Body of pancreas (tissue), 4 donors: ENCODE measurements around the gene CCDC6. TPM values are rescaled to one million over a fixed set of nuclear protein-coding genes. Genes with fewer than 3 reads are reported as not detected.

Experiments used
- ATAC-seq: fragments of 150-250 bp; one replicate; pipeline ENCODE4 v1.9.1; 2016
- DNase-seq, 4 donors: peaks; one replicate each; pipeline ENCODE4 v3.0.0-alpha.2; 2019
- H3K27ac ChIP-seq, 4 donors: fragments of 200-600 bp; sonication (generic); 1 replicate in 3 of 4; 2 replicates in 1 of 4; pipeline versions ENCODE4 v1.5.1 to v1.6.1; 2016 to 2019; ENCODE audit warnings: mild to moderate bottlenecking in 1 of 4, mixed read lengths in 1 of 4, moderate library complexity in 1 of 4
- H3K27me3 ChIP-seq, 2 donors: fragments of 200-600 bp; sonication (generic); one replicate each; pipeline ENCODE4 v1.6.0; 2016; ENCODE audit warnings: mild to moderate bottlenecking in 1 of 2
- H3K36me3 ChIP-seq, 2 donors: fragments of 200-600 bp; sonication (generic); replicated peaks in 1 of 2; 2 replicates each; pipeline ENCODE4 v1.5.1; 2016; ENCODE audit warnings: low read depth in 2 of 2; ENCODE audit not compliant: insufficient read depth in 1 of 2
- H3K4me1 ChIP-seq: fragments of 200-600 bp; sonication (generic); one replicate; pipeline ENCODE4 v1.6.0; 2016
- H3K4me3 ChIP-seq, 2 donors: fragments of 200-600 bp; sonication (generic); 1 replicate in 1 of 2; 2 replicates in 1 of 2; pipeline ENCODE4 v1.5.1; 2016 to 2019
- H3K9me3 ChIP-seq, 3 donors: fragments of 200-600 bp; sonication (generic); 1 replicate in 2 of 3; 2 replicates in 1 of 3; pipeline ENCODE4 v1.5.1; 2016
- POLR2A ChIP-seq, 3 donors: fragments of 450-650 bp; IDR thresholded peaks; one replicate each; pipeline ENCODE4 v1.6.1; 2016; ENCODE audit warnings: antibody characterized with exemption in 3 of 3, mild to moderate bottlenecking in 2 of 3
- WGBS, 2 donors: methylation state at CpG; one replicate each; pipeline ENCODE4 v1.1.5; 2017; 5-methylcytosine and 5-hydroxymethylcytosine counted together
- intact Hi-C: fragments of 100-400 bp; cut with DNase I; formaldehyde crosslinking; loops from one replicate; pipeline ENCODE4 v1.15.1; 2023
- total RNA-seq, 2 donors: library from RNA; depleted of rRNA; stranded (reverse); fragments of >200 nt; gene quantifications; one replicate each; pipeline ENCODE4 v1.1.0, GENCODE V29; 2016
- TF ChIP-seq, protein P1 (sequence below), 7 experiments: fragments of 450-650 bp in 4 of 7; fragments of 200-600 bp in 3 of 7; sonication (generic) in 3 of 7; IDR thresholded peaks; one replicate each; pipeline ENCODE4 v1.5.1; 2016 to 2019; ENCODE audit warnings: antibody characterized with exemption in 7 of 7

Gene CCDC6
- total RNA-seq, 2 donors from 2014 or later: 26.7 to 35.8 TPM

- ATAC-seq (no peak), DNase-seq (no peak)
- H3K4me1 ChIP-seq: no peaks in the 10 kb centered on the region
- intact Hi-C loops: no loop called here
- no peak overlapping the region for H3K27ac ChIP-seq
- no peaks in the 10 kb centered on the region for H3K9me3 ChIP-seq
- no peaks in the 10 kb centered on the region for H3K36me3 ChIP-seq
- no peak overlapping the region for H3K4me3 ChIP-seq
- WGBS, 2 donors: 63 to 71% methylated on average over 3 to 5 of the region's 6 CpGs
- TF ChIP-seq, protein P1, sequence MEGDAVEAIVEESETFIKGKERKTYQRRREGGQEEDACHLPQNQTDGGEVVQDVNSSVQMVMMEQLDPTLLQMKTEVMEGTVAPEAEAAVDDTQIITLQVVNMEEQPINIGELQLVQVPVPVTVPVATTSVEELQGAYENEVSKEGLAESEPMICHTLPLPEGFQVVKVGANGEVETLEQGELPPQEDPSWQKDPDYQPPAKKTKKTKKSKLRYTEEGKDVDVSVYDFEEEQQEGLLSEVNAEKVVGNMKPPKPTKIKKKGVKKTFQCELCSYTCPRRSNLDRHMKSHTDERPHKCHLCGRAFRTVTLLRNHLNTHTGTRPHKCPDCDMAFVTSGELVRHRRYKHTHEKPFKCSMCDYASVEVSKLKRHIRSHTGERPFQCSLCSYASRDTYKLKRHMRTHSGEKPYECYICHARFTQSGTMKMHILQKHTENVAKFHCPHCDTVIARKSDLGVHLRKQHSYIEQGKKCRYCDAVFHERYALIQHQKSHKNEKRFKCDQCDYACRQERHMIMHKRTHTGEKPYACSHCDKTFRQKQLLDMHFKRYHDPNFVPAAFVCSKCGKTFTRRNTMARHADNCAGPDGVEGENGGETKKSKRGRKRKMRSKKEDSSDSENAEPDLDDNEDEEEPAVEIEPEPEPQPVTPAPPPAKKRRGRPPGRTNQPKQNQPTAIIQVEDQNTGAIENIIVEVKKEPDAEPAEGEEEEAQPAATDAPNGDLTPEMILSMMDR (IDR thresholded peaks at IDR 0.05): no peak
- no peak for TF ChIP-seq POLR2A (IDR thresholded peaks at IDR 0.05)
- H3K27me3 ChIP-seq: no peaks in the 10 kb centered on the region
These were observed 131.9 kb downstream of the CCDC6 start for GRCh38 chr10:59774451-59774850.

DNA sequence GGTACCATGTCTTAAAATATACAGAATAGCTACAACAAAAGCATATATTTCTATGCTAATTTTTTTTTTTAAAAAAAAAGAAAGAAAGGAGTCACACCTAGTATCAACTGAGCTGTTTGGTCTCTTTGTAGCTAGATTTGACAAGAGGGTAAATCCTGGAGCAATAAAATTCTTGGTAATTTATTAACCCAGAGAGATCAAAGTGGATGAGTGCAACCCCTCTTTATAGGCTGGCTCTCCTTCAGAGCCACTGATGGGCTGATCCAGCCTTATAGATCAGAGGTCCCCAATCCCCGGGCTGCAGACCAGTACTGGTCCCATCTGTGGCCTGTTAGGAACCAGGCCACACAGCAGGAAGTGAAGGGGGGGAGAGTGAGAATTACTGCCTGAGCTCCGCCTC, 133.3 kb downstream of the CCDC6 start:
- no peaks in the 10 kb centered on the region for H3K9me3 ChIP-seq
- H3K4me3 ChIP-seq: no peak overlapping the region
- no peaks in the 10 kb centered on the region for H3K4me1 ChIP-seq
- DNase-seq (no peak), ATAC-seq (no peak)
- no peaks in the 10 kb centered on the region for H3K27me3 ChIP-seq
- 93 to 100% methylated on average over 1 to 2 of the region's 2 CpGs for WGBS, 2 donors
- TF ChIP-seq, protein P1 (IDR thresholded peaks at IDR 0.05): no peak
- no peak for TF ChIP-seq POLR2A (IDR thresholded peaks at IDR 0.05)
- intact Hi-C loops: no loop called here
- H3K36me3 ChIP-seq: no peaks in the 10 kb centered on the region
- H3K27ac ChIP-seq: no peak overlapping the region

- no peaks in the 10 kb centered on the region for H3K4me1 ChIP-seq
- no peak for DNase-seq
- intact Hi-C loops: no loop called here
- no peak overlapping the region for H3K4me3 ChIP-seq
- no peak for ATAC-seq
- 74 to 81% methylated on average over 7 of the region's 7 CpGs for WGBS, 2 donors
- no peak overlapping the region for H3K27ac ChIP-seq
- H3K9me3 ChIP-seq: no peaks in the 10 kb centered on the region
- H3K36me3 ChIP-seq: no peaks in the 10 kb centered on the region
- H3K27me3 ChIP-seq: no peaks in the 10 kb centered on the region
- TF ChIP-seq POLR2A (IDR thresholded peaks at IDR 0.05): no peak
- TF ChIP-seq, protein P1 (IDR thresholded peaks at IDR 0.05): no peak
These were observed 135.1 kb downstream of the CCDC6 start for GRCh38 chr10:59771162-59771807.

DNA sequence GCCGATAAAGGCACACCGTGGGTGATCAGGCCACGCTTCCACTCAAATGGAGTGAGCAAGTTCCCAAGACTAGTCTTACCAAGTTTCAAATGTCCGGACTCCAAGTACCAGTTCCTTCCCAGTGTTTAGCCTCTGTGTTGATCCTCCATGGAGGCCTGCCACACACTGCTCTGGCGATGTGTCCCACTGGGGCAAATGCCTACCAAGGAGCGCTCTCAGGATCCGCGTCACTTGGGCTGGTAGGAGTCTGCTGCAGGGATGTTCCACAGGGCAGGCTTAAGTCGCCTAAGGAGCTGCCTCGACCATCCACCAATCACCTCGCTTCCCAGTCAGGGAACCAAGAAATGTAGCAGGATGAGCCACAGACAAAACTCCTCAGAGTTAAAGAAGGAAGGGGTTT, 135.7 kb downstream of the CCDC6 start:
- WGBS, 2 donors: 93 to 94% methylated on average over 10 to 11 of the region's 11 CpGs
- no peak for ATAC-seq

More for the DNA sequence above, 135.7 kb downstream of the CCDC6 start:
- no peak for DNase-seq
- intact Hi-C loops: no loop called here
- Histone ChIP-seq H3K27me3 (no peaks in the 10 kb centered on the region), H3K36me3 (no peaks in the 10 kb centered on the region), H3K4me3 (no peak overlapping the region), H3K9me3 (no peaks in the 10 kb centered on the region), H3K4me1 (no peaks in the 10 kb centered on the region), H3K27ac (no peak overlapping the region)
- TF ChIP-seq POLR2A (IDR thresholded peaks at IDR 0.05): no peak
- TF ChIP-seq, protein P1 (IDR thresholded peaks at IDR 0.05): no peak
